Measurements from ENCODE around the gene LTBP3. TPM values are rescaled to one million over a fixed set of nuclear protein-coding genes. Genes with fewer than 3 reads are reported as not detected.

Gene LTBP3
- polyA plus RNA-seq, 1 of the 3 experiments (the other 2 are of a cell fraction), result 167 TPM

DNA sequence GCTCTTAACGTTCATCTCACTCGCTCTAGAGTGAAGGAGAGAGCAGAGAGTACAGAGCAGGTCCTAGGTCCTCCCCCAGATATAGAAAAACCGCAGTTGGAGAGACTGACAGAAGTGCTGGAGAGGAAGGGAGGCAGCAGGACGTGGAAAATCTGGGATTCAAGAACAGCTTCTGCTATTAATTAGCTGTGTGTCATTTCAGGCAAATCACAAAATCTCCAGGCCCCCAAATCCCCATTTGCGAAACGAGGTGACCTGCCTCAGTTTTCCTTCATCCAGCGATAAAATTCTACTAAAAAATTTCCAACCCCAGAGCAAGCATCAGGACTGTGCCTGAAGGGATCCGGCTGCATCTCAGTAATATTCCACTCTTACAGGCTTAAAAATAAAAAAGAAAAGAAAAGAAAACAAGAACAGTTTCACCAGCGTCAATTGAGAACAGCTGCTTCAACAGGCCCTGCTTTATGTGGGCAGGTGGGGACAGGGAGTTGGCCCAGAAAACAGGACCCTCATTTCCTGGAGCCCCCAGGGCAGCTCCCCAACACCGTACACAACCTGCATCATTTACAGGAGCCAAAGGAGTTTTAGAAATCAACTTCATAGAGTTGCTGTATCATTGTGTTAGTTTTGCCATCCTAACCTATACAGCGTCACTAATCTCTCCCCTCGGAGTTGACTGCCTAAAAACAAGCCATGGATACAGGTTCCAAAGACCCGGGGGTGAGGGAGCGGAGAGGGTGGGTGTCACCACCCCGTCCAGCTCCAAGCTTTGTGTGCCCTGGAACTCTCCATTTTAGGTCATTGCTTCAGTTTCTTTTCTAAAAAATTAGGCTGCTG, 61.6 kb downstream of the LTBP3 start:
- WGBS (ENCODE audit: low lambda C conversion rate), result 14% methylated on average over 15 of the region's 15 CpGs
- peaks cover 78% of the 10 kb centered on the region for H3K79me2 ChIP-seq (ENCODE audit: insufficient read depth)
- ChIA-PET POLR2A (interaction anchor here (0.6 to 26.8 kb wide), 10 partner anchors 9 to 113 kb away, joined by 3 to 1027 read pairs (median 26); partner anchors contain the start of genes NEAT1 and SLC25A45), CTCF (interaction anchor here (1.1 to 5.9 kb wide), 12 partner anchors 8 to 207 kb away, joined by 3 to 78 read pairs (median 17); partner anchors contain the start of gene NEAT1)
- no peaks in the 10 kb centered on the region for H3K9me2 ChIP-seq
- H3K27ac ChIP-seq (ENCODE audit: low read depth in 2 of 2, low read length in 1 of 2), result peak overlapping the region; percentile 98 to 100
- H3K9me3 ChIP-seq, result no peaks in the 10 kb centered on the region
- H2AFZ ChIP-seq (ENCODE audit: low read depth), result no peak overlapping the region
- H3K27me3 ChIP-seq (ENCODE audit: insufficient read depth), result no peaks in the 10 kb centered on the region
- H3F3A ChIP-seq (replicated peaks; ENCODE audit: insufficient read depth), result peaks cover 78% of the 10 kb centered on the region
- peaks cover 26% of the 10 kb centered on the region for H4K20me1 ChIP-seq (ENCODE audit: insufficient read depth)
- H3K4me3 ChIP-seq (ENCODE audit: low read depth in 2 of 2, low read length in 1 of 2), result peak overlapping the region; percentile 27 to 49
- no peak for DNase-seq
- H3K9ac ChIP-seq, result peak overlapping the region; percentile 91
- H3K36me3 ChIP-seq (replicated peaks in 1 of 2; ENCODE audit: control insufficient read depth in 1 of 2, insufficient read depth in 2 of 2, low read length in 1 of 2), result peaks cover 14 to 25% of the 10 kb centered on the region in 2 experiments
- peak overlapping the region; percentile 75 for H3K4me2 ChIP-seq
- H3K4me1 ChIP-seq (ENCODE audit: control insufficient read depth in 1 of 2, insufficient read depth in 2 of 2, low read depth in 1 of 2, low read length in 1 of 2), result peaks cover 40 to 43% of the 10 kb centered on the region in 2 experiments
- no peak for TF ChIP-seq IRF3 (IDR thresholded peaks at IDR 0.05; ENCODE audit: low read depth, low read length)
- TF ChIP-seq TCF12 (IDR thresholded peaks at IDR 0.05), result peak; percentile 71
- peak; percentile 37; the same call in 1 of the 2 replicates for TF ChIP-seq POLR2AphosphoS5 (IDR thresholded peaks at IDR 0.05; ENCODE audit: low read depth, low read length)
- no peak for TF ChIP-seq JUND (IDR thresholded peaks at IDR 0.05)
- TF ChIP-seq USF2 (IDR thresholded peaks at IDR 0.05; ENCODE audit: borderline replicate concordance, low read depth, low read length), result no peak
- no peak for TF ChIP-seq SIN3A (IDR thresholded peaks at IDR 0.05; ENCODE audit: borderline replicate concordance, low read depth, low read length)
- no peak for TF ChIP-seq TEAD4 (IDR thresholded peaks at IDR 0.05; ENCODE audit: borderline replicate concordance, insufficient read depth)
- TF ChIP-seq EP300 (IDR thresholded peaks at IDR 0.05; ENCODE audit: borderline replicate concordance in 1 of 2, low read depth in 1 of 2, low read length in 1 of 2), result peak in 1 of 2 experiments; percentile 71; a peak in 2 of 4 replicates
- no peak for TF ChIP-seq SMC3 (IDR thresholded peaks at IDR 0.05; ENCODE audit: low read depth, low read length)
- TF ChIP-seq MEF2A (IDR thresholded peaks at IDR 0.05; ENCODE audit: borderline replicate concordance, low read depth), result no peak
- TF ChIP-seq MAX (IDR thresholded peaks at IDR 0.05; ENCODE audit: low read depth), result no peak
- TF ChIP-seq REST (IDR thresholded peaks at IDR 0.05; ENCODE audit: low read depth, low read length), result no peak
- TF ChIP-seq, protein P1, sequence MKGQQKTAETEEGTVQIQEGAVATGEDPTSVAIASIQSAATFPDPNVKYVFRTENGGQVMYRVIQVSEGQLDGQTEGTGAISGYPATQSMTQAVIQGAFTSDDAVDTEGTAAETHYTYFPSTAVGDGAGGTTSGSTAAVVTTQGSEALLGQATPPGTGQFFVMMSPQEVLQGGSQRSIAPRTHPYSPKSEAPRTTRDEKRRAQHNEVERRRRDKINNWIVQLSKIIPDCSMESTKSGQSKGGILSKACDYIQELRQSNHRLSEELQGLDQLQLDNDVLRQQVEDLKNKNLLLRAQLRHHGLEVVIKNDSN (IDR thresholded peaks at IDR 0.05; ENCODE audit: borderline replicate concordance, low read depth), result no peak
- TF ChIP-seq, protein P2, sequence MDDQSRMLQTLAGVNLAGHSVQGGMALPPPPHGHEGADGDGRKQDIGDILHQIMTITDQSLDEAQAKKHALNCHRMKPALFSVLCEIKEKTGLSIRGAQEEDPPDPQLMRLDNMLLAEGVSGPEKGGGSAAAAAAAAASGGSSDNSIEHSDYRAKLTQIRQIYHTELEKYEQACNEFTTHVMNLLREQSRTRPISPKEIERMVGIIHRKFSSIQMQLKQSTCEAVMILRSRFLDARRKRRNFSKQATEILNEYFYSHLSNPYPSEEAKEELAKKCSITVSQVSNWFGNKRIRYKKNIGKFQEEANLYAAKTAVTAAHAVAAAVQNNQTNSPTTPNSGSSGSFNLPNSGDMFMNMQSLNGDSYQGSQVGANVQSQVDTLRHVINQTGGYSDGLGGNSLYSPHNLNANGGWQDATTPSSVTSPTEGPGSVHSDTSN (IDR thresholded peaks at IDR 0.05), result peak; percentile 44; the same call in 1 of the 2 replicates
- peak; percentile 61 for TF ChIP-seq CHD2 (IDR thresholded peaks at IDR 0.05; ENCODE audit: low read length, partially characterized antibody)
- TF ChIP-seq RXRA (IDR thresholded peaks at IDR 0.05; ENCODE audit: borderline replicate concordance, low read depth), result no peak
- TF ChIP-seq RAD21 (IDR thresholded peaks at IDR 0.05; ENCODE audit: low read length), result peak; percentile 20; the same call in 1 of the 2 replicates
- TF ChIP-seq FOSL2 (IDR thresholded peaks at IDR 0.05; ENCODE audit: borderline replicate concordance, low read depth), result no peak
- TF ChIP-seq YY1 (IDR thresholded peaks at IDR 0.05; ENCODE audit: low read depth), result peak; percentile 51; the same call in 1 of the 2 replicates
- TF ChIP-seq TAF1 (IDR thresholded peaks at IDR 0.05; ENCODE audit: borderline replicate concordance, low read depth, low read length), result no peak
- TF ChIP-seq GABPA (IDR thresholded peaks at IDR 0.05; ENCODE audit: low read depth), result no peak
- no peak for TF ChIP-seq EZH2phosphoT487 (IDR thresholded peaks at IDR 0.05; ENCODE audit: borderline replicate concordance, low read depth)
- TF ChIP-seq RCOR1 (IDR thresholded peaks at IDR 0.05; ENCODE audit: low read length), result peak; percentile 46; the same call in 1 of the 2 replicates
- peak; percentile 55 for TF ChIP-seq GATA2 (CRISPR knock-in tag; IDR thresholded peaks at IDR 0.05)
- no peak for TF ChIP-seq NFIC (IDR thresholded peaks at IDR 0.05; ENCODE audit: borderline replicate concordance)
